IMR-90 (cell line): ENCODE data around the gene CTDP1. TPM values are rescaled to one million over a fixed set of nuclear protein-coding genes. Genes with fewer than 3 reads are reported as not detected.

Source experiments
- ATAC-seq: fragments of 200-7000 bp; cut with Tn5 transposase; 2 replicates; pipeline ENCODE4 v1.9.1; 2020; ENCODE audit warnings: low read depth, mild to moderate bottlenecking, moderate library complexity
- BruUV-seq: library from RNA; stranded (reverse); fragments of 400-500 nt; replicated peaks from 2 replicates; lab custom pipeline; 2021; lab: Mats Ljungman, UMichigan
- CTCF ChIA-PET: fragments of 300-600 bp; formaldehyde crosslinking; extraction: SDS; loops from one replicate; lab custom pipeline; 2021; ENCODE audit warnings: antibody characterized with exemption; lab: Yijun Ruan, JAX
- POLR2A ChIA-PET: fragments of 300-600 bp; sonication (Branson Sonifier 250); formaldehyde crosslinking; loops from one replicate; lab custom pipeline; 2022; ENCODE audit warnings: antibody characterized with exemption; ENCODE audit not compliant: unreplicated experiment; lab: Charles Lee
- DNase-seq: peaks from one replicate; pipeline ENCODE4 v3.0.0; 2013
- H2AFZ ChIP-seq: replicated peaks from 2 replicates; pipeline ENCODE3; 2013; ENCODE audit warnings: low read length, mild to moderate bottlenecking; ENCODE audit not compliant: poor library complexity
- H2AK5ac ChIP-seq: 2 replicates; pipeline ENCODE4 v1.6.1; 2013; ENCODE audit warnings: low read depth, low read length, inconsistent platforms
- H2AK9ac ChIP-seq: replicated peaks from 2 replicates; pipeline ENCODE3; 2013; ENCODE audit warnings: mild to moderate bottlenecking, low read depth, low read length, moderate library complexity; ENCODE audit not compliant: poor library complexity
- H2BK120ac ChIP-seq: 2 replicates; pipeline ENCODE4 v1.6.1; 2013; ENCODE audit warnings: low read depth, low read length, inconsistent platforms
- H2BK15ac ChIP-seq: 3 replicates; pipeline ENCODE4 v1.6.1; 2013; ENCODE audit warnings: low read depth, low read length, inconsistent platforms
- H2BK20ac ChIP-seq: 2 replicates; pipeline ENCODE4 v1.6.1; 2013; ENCODE audit warnings: low read depth, mild to moderate bottlenecking, inconsistent platforms, low read length, moderate library complexity
- H2BK5ac ChIP-seq: 2 replicates; pipeline ENCODE4 v1.6.1; 2013; ENCODE audit warnings: mild to moderate bottlenecking, low read depth, low read length, inconsistent platforms; ENCODE audit not compliant: poor library complexity, severe bottlenecking
- H3K14ac ChIP-seq: replicated peaks from 2 replicates; pipeline ENCODE4 v1.6.1; 2013; ENCODE audit warnings: low read depth, low read length, inconsistent platforms
- H3K18ac ChIP-seq: 2 replicates; pipeline ENCODE4 v1.6.1; 2013; ENCODE audit warnings: low read depth, low read length, control low read depth
- H3K23ac ChIP-seq: 2 replicates; pipeline ENCODE4 v1.6.1; 2013; ENCODE audit warnings: low read depth, low read length, inconsistent platforms
- H3K27ac ChIP-seq: 2 replicates; pipeline ENCODE4 v1.5.1; 2013; ENCODE audit warnings: mild to moderate bottlenecking, control low read depth, low read length; ENCODE audit not compliant: insufficient read depth
- H3K27me3 ChIP-seq: 2 replicates; pipeline ENCODE4 v1.6.1; 2013; ENCODE audit warnings: low read length; ENCODE audit not compliant: control insufficient read depth, insufficient read depth
- H3K36me3 ChIP-seq: 2 replicates; pipeline ENCODE4 v1.6.1; 2013; ENCODE audit warnings: low read length, mixed read lengths; ENCODE audit not compliant: control insufficient read depth, insufficient read depth
- H3K4ac ChIP-seq: 2 replicates; pipeline ENCODE4 v1.6.1; 2013; ENCODE audit warnings: low read depth, low read length, inconsistent platforms
- H3K4me1 ChIP-seq: 2 replicates; pipeline ENCODE4 v1.6.1; 2013; ENCODE audit warnings: low read length, mixed read lengths; ENCODE audit not compliant: control insufficient read depth, insufficient read depth
- H3K4me2 ChIP-seq: 2 replicates; pipeline ENCODE4 v1.6.1; 2013; ENCODE audit warnings: low read depth, mild to moderate bottlenecking, control low read depth, low read length, moderate library complexity
- H3K4me3 ChIP-seq: 2 replicates; pipeline ENCODE4 v1.5.1; 2013; ENCODE audit warnings: low read depth, mild to moderate bottlenecking, control low read depth, low read length, moderate library complexity; ENCODE audit not compliant: insufficient read depth
- H3K56ac ChIP-seq: 2 replicates; pipeline ENCODE4 v1.6.1; 2013; ENCODE audit warnings: low read length, inconsistent platforms; ENCODE audit not compliant: insufficient read depth; ENCODE audit errors: extremely low read depth
- H3K79me1 ChIP-seq, 2 experiments: 2 replicates each; pipeline ENCODE4 v1.6.1; 2013; ENCODE audit warnings: low read length in 2 of 2, inconsistent platforms in 1 of 2, low read depth in 1 of 2
- H3K9ac ChIP-seq: 2 replicates; pipeline ENCODE4 v1.6.1; 2013; ENCODE audit warnings: low read depth, low read length, control low read depth
- H3K9me1 ChIP-seq: 2 replicates; pipeline ENCODE4 v1.6.1; 2013; ENCODE audit warnings: low read length, inconsistent platforms; ENCODE audit not compliant: insufficient read depth
- H3K9me3 ChIP-seq: 2 replicates; pipeline ENCODE4 v1.6.1; 2013; ENCODE audit warnings: low read length; ENCODE audit not compliant: control insufficient read depth, insufficient read depth
- H4K20me1 ChIP-seq: 2 replicates; pipeline ENCODE4 v1.6.1; 2013; ENCODE audit warnings: low read length, inconsistent platforms; ENCODE audit not compliant: insufficient read depth
- H4K5ac ChIP-seq: 2 replicates; pipeline ENCODE4 v1.6.1; 2013; ENCODE audit warnings: mild to moderate bottlenecking, low read depth, low read length, control low read depth
- H4K8ac ChIP-seq, 2 experiments: 2 replicates each; pipeline ENCODE4 v1.6.1; 2013; ENCODE audit warnings: low read depth in 2 of 2, low read length in 2 of 2, control low read depth in 1 of 2, inconsistent platforms in 1 of 2
- H4K91ac ChIP-seq: 2 replicates; pipeline ENCODE4 v1.6.1; 2013; ENCODE audit warnings: low read depth, low read length, inconsistent platforms; ENCODE audit not compliant: insufficient read depth
- BHLHE40 ChIP-seq: fragments of 150-350 bp; IDR thresholded peaks from 2 replicates; pipeline ENCODE4 v1.6.1; 2016; ENCODE audit warnings: mild to moderate bottlenecking, low read depth, low read length
- CEBPB ChIP-seq: IDR thresholded peaks from 2 replicates; pipeline ENCODE4 v1.6.1; 2012; ENCODE audit warnings: low read depth, low read length, improper control_type of control experiment
- CHD1 ChIP-seq: IDR thresholded peaks from 2 replicates; pipeline ENCODE4 v1.6.1; 2012; ENCODE audit warnings: low read depth, low read length, improper control_type of control experiment
- CTCF ChIP-seq: conservative IDR thresholded peaks from 2 replicates; pipeline ENCODE4 v1.5.1; 2012; ENCODE audit warnings: mild to moderate bottlenecking, low read depth, low read length, improper control_type of control experiment
- ELK1 ChIP-seq: fragments of 150-350 bp; IDR thresholded peaks from 2 replicates; pipeline ENCODE4 v1.6.1; 2016; ENCODE audit warnings: low read depth, mild to moderate bottlenecking, low read length, moderate library complexity, borderline replicate concordance
- FOS ChIP-seq: fragments of 150-350 bp; IDR thresholded peaks from 2 replicates; pipeline ENCODE4 v1.6.1; 2016; ENCODE audit warnings: low read depth, low read length
- MAFK ChIP-seq: IDR thresholded peaks from 2 replicates; pipeline ENCODE4 v1.6.1; 2012; ENCODE audit warnings: low read depth, low read length, improper control_type of control experiment
- MAZ ChIP-seq: IDR thresholded peaks from 2 replicates; pipeline ENCODE4 v1.6.1; 2012; ENCODE audit warnings: low read depth, mild to moderate bottlenecking, low read length, improper control_type of control experiment, moderate library complexity, borderline replicate concordance
- MXI1 ChIP-seq: IDR thresholded peaks from 2 replicates; pipeline ENCODE4 v1.6.1; 2012; ENCODE audit warnings: low read depth, mild to moderate bottlenecking, low read length, moderate library complexity, borderline replicate concordance
- NFE2L2 ChIP-seq: fragments of 150-350 bp; IDR thresholded peaks from 2 replicates; pipeline ENCODE4 v1.6.1; 2016; ENCODE audit warnings: low read depth, mild to moderate bottlenecking, low read length
- POLR2A ChIP-seq: IDR thresholded peaks from 2 replicates; pipeline ENCODE4 v1.6.1; 2012; ENCODE audit warnings: mild to moderate bottlenecking, low read depth, low read length
- RAD21 ChIP-seq: IDR thresholded peaks from 2 replicates; pipeline ENCODE4 v1.6.1; 2012; ENCODE audit warnings: low read length, improper control_type of control experiment
- RCOR1 ChIP-seq: IDR thresholded peaks from 2 replicates; pipeline ENCODE4 v1.6.1; 2012; ENCODE audit warnings: mild to moderate bottlenecking, low read length, improper control_type of control experiment; ENCODE audit not compliant: insufficient replicate concordance
- RFX5 ChIP-seq: IDR thresholded peaks from 2 replicates; pipeline ENCODE4 v1.8.0; 2012; ENCODE audit warnings: low read depth, mild to moderate bottlenecking, low read length, moderate library complexity
- SMC3 ChIP-seq: fragments of 150-350 bp; IDR thresholded peaks from 2 replicates; pipeline ENCODE4 v1.6.1; 2016; ENCODE audit warnings: low read depth, mild to moderate bottlenecking, antibody characterized with exemption, low read length, moderate library complexity
- USF2 ChIP-seq: fragments of 150-350 bp; IDR thresholded peaks from 2 replicates; pipeline ENCODE4 v1.6.1; 2017; ENCODE audit warnings: mild to moderate bottlenecking, antibody characterized with exemption, low read length, low read depth
- WGBS, 2 experiments: methylation state at CpG; one replicate each; pipeline versions ENCODE4 v1.1.5 to v1.1.7; 2013; ENCODE audit warnings: missing lambda C conversion rate in 2 of 2; ENCODE audit not compliant: insufficient read length in 1 of 2; ENCODE audit errors: extremely low coverage in 2 of 2; 5-methylcytosine and 5-hydroxymethylcytosine counted together
- dilution Hi-C: fragments of 300-500 bp; cut with HindIII; formaldehyde crosslinking; loops from one replicate; pipeline ENCODE4 v1.14.3; 2018; ENCODE audit warnings: low sequenced_read_pairs; ENCODE audit not compliant: unreplicated experiment
- in situ Hi-C: fragments of 300-500 bp; cut with MboI; formaldehyde crosslinking; loops from 3 replicates; pipeline ENCODE4 v1.14.3; 2019; ENCODE audit warnings: low sequenced_read_pairs, inconsistent platforms, mixed read lengths
- intact Hi-C: fragments of 100-400 bp; cut with micrococcal nuclease; formaldehyde crosslinking; loops from 2 replicates; pipeline ENCODE4 v1.10.0; 2022
- polyA plus RNA-seq, 3 experiments: library from polyadenylated mRNA; depleted of rRNA; stranded (reverse); fragments of >200 nt; gene quantifications; 2 replicates each; pipeline ENCODE4 v1.2.3, GENCODE V29; 2012; ENCODE audit warnings: low replicate concordance in 1 of 3
- total RNA-seq: library from RNA; depleted of rRNA; stranded (reverse); fragments of >200 nt; gene quantifications from 2 replicates; pipeline ENCODE4 v1.2.3, GENCODE V29; 2012

The CTDP1 gene
- total and polyA plus RNA-seq, 2 of the 4 experiments (the other 2 are of a cell fraction), result 13.4 to 17.6 TPM

GRCh38 chr18:79662034-79662433 is 17.6 kb upstream of the CTDP1 start:
- Histone ChIP-seq H2AK5ac (no peak overlapping the region), H3K56ac (no peak overlapping the region), H3K4me2 (no peak overlapping the region), H3K27me3 (peaks cover 50% of the 10 kb centered on the region), H3K27ac (no peak overlapping the region), H3K4ac (no peak overlapping the region), H2BK5ac (no peak overlapping the region), H2AK9ac (no peak overlapping the region), H3K14ac (no peak overlapping the region), H3K23ac (no peak overlapping the region), H4K20me1 (no peaks in the 10 kb centered on the region), H3K9ac (no peak overlapping the region), H3K9me1 (no peaks in the 10 kb centered on the region), H4K91ac (no peak overlapping the region), H2AFZ (no peak overlapping the region), H2BK20ac (no peak overlapping the region), H3K18ac (no peak overlapping the region), H3K4me1 (no peaks in the 10 kb centered on the region), H3K4me3 (no peak overlapping the region), H3K9me3 (no peaks in the 10 kb centered on the region), H3K79me1 (no peaks in the 10 kb centered on the region), H3K36me3 (no peaks in the 10 kb centered on the region), H2BK120ac (no peak overlapping the region), H4K5ac (no peak overlapping the region), H2BK15ac (no peak overlapping the region), H4K8ac (no peak overlapping the region)
- in situ Hi-C loops, result no loop called here
- WGBS, 2 experiments, result no CpG with 5 or more reads among the region's 4 CpGs
- dilution Hi-C loops, result no loop called here
- no TSS peak for BruUV-seq
- ATAC-seq, result no peak
- POLR2A ChIA-PET, result no interaction called here
- CTCF ChIA-PET, result no interaction called here
- DNase-seq, result no peak
- TF ChIP-seq ELK1, result no peak
- TF ChIP-seq POLR2A, result no peak
- TF ChIP-seq CEBPB, result no peak
- no peak for TF ChIP-seq MXI1
- TF ChIP-seq CTCF, result no peak
- TF ChIP-seq CHD1, result no peak
- TF ChIP-seq MAFK, result no peak
- TF ChIP-seq RAD21, result no peak
- TF ChIP-seq RFX5, result no peak
- no peak for TF ChIP-seq BHLHE40
- no peak for TF ChIP-seq USF2
- TF ChIP-seq FOS, result no peak
- TF ChIP-seq MAZ, result no peak
- TF ChIP-seq NFE2L2, result no peak
- no peak for TF ChIP-seq RCOR1
- no peak for TF ChIP-seq SMC3
- intact Hi-C loops, result no loop called here
